DND-41 (cell line): ENCODE measurements around the gene ATP6V1F.

Experiments used
- EZH2 ChIP-seq: IDR thresholded peaks from 3 replicates; pipeline ENCODE4 v1.6.1; 2012; ENCODE audit warnings: borderline replicate concordance, low read depth, mild to moderate bottlenecking, moderate library complexity, low read length, inconsistent platforms; ENCODE audit not compliant: severe bottlenecking
- TF ChIP-seq, protein P1 (sequence below): IDR thresholded peaks from 2 replicates; pipeline ENCODE4 v1.5.1; 2012; ENCODE audit warnings: borderline replicate concordance, low read length, moderate library complexity, mild to moderate bottlenecking; ENCODE audit not compliant: poor library complexity, severe bottlenecking; ENCODE audit errors: extremely low read depth

DNA sequence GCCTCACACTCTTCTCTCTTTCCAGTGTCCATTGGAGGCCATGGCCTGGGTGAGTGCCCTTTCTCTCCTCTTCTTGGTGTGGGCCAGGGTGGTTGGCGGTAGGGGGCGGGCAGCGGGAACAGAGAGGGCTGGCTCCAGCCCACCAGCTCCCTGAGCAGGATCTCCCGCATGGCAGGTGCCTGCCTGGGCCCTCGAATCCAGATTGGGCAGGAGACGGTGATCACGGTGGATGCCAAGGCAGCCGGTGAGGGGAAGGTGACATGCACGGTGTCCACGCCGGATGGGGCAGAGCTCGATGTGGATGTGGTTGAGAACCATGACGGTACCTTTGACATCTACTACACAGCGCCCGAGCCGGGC is 13.5 kb upstream of the ATP6V1F start:
- TF ChIP-seq, protein P1, sequence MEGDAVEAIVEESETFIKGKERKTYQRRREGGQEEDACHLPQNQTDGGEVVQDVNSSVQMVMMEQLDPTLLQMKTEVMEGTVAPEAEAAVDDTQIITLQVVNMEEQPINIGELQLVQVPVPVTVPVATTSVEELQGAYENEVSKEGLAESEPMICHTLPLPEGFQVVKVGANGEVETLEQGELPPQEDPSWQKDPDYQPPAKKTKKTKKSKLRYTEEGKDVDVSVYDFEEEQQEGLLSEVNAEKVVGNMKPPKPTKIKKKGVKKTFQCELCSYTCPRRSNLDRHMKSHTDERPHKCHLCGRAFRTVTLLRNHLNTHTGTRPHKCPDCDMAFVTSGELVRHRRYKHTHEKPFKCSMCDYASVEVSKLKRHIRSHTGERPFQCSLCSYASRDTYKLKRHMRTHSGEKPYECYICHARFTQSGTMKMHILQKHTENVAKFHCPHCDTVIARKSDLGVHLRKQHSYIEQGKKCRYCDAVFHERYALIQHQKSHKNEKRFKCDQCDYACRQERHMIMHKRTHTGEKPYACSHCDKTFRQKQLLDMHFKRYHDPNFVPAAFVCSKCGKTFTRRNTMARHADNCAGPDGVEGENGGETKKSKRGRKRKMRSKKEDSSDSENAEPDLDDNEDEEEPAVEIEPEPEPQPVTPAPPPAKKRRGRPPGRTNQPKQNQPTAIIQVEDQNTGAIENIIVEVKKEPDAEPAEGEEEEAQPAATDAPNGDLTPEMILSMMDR = no peak
- TF ChIP-seq EZH2 = no peak
